ENCODE measurements around the gene KRABD2.
"Not testable (repeated sequence)": the region's sequence is repeated elsewhere in the genome, so short reads cannot be mapped to it uniquely, and the experiment has no call there.

Gene KRABD2

DNA sequence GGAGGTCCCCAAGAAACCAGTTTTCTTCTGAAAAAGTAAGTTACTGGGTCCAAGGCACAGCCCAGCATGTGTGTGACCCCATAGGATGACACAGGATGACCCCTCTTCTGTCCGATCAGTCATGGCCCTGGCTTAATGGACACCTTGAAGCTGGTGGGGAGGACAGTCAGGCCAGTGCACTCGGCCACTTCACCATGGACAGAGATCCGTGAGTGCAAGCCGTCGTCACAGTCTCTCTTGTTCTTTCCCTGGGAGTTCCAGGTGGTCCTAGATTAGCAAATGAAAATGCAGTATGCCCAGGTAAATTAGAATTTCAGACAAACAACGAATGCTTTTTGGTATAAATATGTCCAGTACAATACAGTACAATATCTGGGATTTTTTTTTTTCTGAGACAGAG, 22.5 kb upstream of the KRABD2 start:
- DNase-seq (no peak), ATAC-seq (no peak)
- Histone ChIP-seq H3K36me3 (no peaks in the 10 kb centered on the region), H3K9me3 (no peaks in the 10 kb centered on the region), H3K4me3 (no peak overlapping the region), H3K27me3 (peaks cover 28 to 37% (median 30%) of the 10 kb centered on the region in 3 donors), H3K4me1 (no peaks in the 10 kb centered on the region), H3K27ac (no peak overlapping the region)
- TF ChIP-seq POLR2A (IDR thresholded peaks at IDR 0.05) (no peak), CTCF (IDR thresholded peaks at IDR 0.05 in 4 of 5, conservative IDR thresholded peaks at IDR 0.05 in 1 of 5) (no peak)
- in situ Hi-C loops (cut with MboI; ENCODE audit: low sequenced_read_pairs in 4 of 4) (no loop called here), intact Hi-C loops (cut with DNase I; ENCODE audit: low total_unique reads) (no loop called here)

DNA sequence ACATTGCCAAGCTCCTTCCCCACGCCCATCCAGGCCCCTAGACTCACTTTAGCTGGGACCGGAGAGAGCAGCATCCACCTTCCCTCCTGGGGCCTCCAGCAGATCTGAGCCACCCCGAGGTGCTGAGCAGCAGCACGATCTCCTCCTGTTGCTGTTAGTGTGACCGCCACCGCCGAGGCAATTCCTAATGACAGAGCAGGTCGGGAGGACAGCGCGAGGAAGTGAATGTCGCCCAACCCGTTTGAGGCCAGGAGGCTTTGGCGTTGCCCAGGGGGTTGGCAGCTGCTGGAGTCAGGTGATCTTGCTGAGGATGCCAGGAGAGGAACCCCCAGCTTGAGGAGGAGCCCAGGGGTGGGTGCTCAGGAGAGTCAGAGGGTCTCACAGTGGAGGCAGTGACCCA, 21.1 kb upstream of the KRABD2 start, which contains the start of gene RNF222:
RNF222 (minus strand) TSS at position 192 of the 400 bp plus-strand sequence. CDS start 4,366 bp downstream, outside the sequence.
- Histone ChIP-seq H3K27me3 (peaks cover 35 to 50% (median 38%) of the 10 kb centered on the region in 3 donors), H3K4me1 (no peaks in the 10 kb centered on the region), H3K36me3 (no peaks in the 10 kb centered on the region), H3K27ac (no peak within 1 kb of the TSS), H3K4me3 (no peak within 1 kb of the TSS), H3K9me3 (no peaks in the 10 kb centered on the region)
- no peak for DNase-seq
- no peak for ATAC-seq
- no peak for TF ChIP-seq CTCF (IDR thresholded peaks at IDR 0.05 in 4 of 5, conservative IDR thresholded peaks at IDR 0.05 in 1 of 5)
- TF ChIP-seq POLR2A (IDR thresholded peaks at IDR 0.05), result no peak
- intact Hi-C loops (cut with DNase I; ENCODE audit: low total_unique reads), result no loop called here
- in situ Hi-C loops (cut with MboI; ENCODE audit: low sequenced_read_pairs in 4 of 4), result no loop called here

DNA sequence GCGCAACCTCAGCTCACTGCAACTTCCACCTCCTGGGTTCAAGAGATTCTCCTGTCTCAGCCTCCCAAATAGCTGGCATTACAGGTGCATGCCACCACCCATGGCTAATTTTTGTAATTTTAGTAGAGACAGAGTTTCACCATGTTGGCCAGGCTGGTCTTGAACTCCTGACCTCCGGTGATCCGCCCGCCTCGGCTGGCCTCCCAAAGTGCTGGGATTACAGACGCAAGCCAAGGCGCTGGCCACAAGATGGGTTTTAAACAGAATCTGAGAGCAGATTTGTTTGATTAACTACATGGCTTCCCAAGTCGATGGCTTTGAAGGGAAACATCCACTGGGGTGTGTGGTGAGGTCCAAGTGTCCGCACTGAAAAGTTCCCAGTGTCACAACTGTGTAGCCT, 18.0 kb upstream of the KRABD2 start:
- intact Hi-C loops (cut with DNase I; ENCODE audit: low total_unique reads); DNase-seq; ATAC-seq; H3K36me3 ChIP-seq; H3K27ac ChIP-seq; H3K9me3 ChIP-seq; in situ Hi-C loops (cut with MboI; ENCODE audit: low sequenced_read_pairs in 4 of 4); H3K4me3 ChIP-seq; H3K4me1 ChIP-seq: not testable (repeated sequence)
- H3K27me3 ChIP-seq, result peaks cover 35 to 50% (median 38%) of the 10 kb centered on the region in 3 donors

- Histone ChIP-seq H3K36me3 (no peaks in the 10 kb centered on the region), H3K27ac (no peak overlapping the region), H3K4me3 (no peak overlapping the region), H3K9me3 (no peaks in the 10 kb centered on the region), H3K27me3 (peaks cover 35 to 45% (median 35%) of the 10 kb centered on the region in 3 donors), H3K4me1 (no peaks in the 10 kb centered on the region)
- no peak for TF ChIP-seq POLR2A (IDR thresholded peaks at IDR 0.05)
- TF ChIP-seq CTCF (IDR thresholded peaks at IDR 0.05 in 4 of 5, conservative IDR thresholded peaks at IDR 0.05 in 1 of 5), result no peak
- ATAC-seq, result no peak
- no peak for DNase-seq
- intact Hi-C loops (cut with DNase I; ENCODE audit: low total_unique reads) (no loop called here), in situ Hi-C loops (cut with MboI; ENCODE audit: low sequenced_read_pairs in 4 of 4) (no loop called here)
Measured at GRCh38 chr17:8393470-8394231, 17.1 kb upstream of the KRABD2 start.

DNA sequence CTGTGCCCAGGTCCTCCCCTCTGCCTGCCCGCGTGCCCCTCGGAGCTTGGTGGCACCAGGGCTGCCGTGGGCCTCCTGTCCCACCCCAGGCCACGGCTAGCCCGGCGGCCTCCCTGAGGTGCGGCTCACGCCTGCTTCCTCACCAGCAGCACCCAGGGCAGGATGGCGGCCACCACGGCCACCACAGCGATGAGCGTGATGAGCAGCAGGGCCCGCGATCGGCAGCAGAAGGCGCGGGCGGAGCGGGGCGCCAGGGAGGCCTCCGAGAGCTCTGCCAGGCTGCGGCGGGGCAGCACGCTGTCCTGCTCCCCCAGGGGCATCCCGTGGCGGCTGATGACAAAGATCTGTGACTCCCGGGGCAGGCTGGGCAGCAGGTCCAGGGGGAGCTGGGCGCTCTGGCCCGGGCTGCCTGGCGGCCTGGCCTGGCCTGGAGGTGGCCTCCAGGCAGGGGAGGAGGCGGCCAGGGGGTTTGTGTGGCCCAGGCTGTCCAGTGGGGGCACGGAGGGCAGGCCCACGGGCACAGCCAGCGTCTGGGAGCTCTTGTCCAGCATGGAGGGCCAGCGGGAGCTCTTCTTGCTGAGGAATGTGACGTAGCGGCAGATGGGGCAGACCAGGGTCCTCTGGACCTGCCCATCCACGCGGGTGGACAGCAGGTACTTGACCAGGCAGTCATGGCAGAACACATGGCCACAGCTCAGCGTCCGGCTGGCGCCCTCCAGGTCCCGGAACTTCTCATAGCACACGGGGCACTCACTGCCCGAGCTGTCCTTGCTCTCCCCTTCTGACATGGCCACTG, 16.4 kb upstream of the KRABD2 start:
- intact Hi-C loops (cut with DNase I; ENCODE audit: low total_unique reads) (no loop called here), in situ Hi-C loops (cut with MboI; ENCODE audit: low sequenced_read_pairs in 4 of 4) (no loop called here)
- H3K9me3 ChIP-seq, result no peaks in the 10 kb centered on the region
- no peaks in the 10 kb centered on the region for H3K4me1 ChIP-seq
- no peak overlapping the region for H3K4me3 ChIP-seq
- H3K27me3 ChIP-seq, result peaks cover 31 to 45% (median 35%) of the 10 kb centered on the region in 3 donors
- no peaks in the 10 kb centered on the region for H3K36me3 ChIP-seq
- DNase-seq, result no peak
- TF ChIP-seq POLR2A (IDR thresholded peaks at IDR 0.05), result no peak
- no peak for TF ChIP-seq CTCF (IDR thresholded peaks at IDR 0.05 in 4 of 5, conservative IDR thresholded peaks at IDR 0.05 in 1 of 5)
- no peak overlapping the region for H3K27ac ChIP-seq
- ATAC-seq, result no peak

Data from gastrocnemius medialis (tissue), 4 donors.